SH-SY5Y (cell line): ENCODE measurements around the gene ZIC2.

Experiments
- GATA2 ChIP-seq: IDR thresholded peaks from 2 replicates; pipeline ENCODE4 v1.6.1; 2011; ENCODE audit warnings: mild to moderate bottlenecking, low read depth, low read length
- GATA3 ChIP-seq: IDR thresholded peaks from 2 replicates; pipeline ENCODE4 v1.6.1; 2011; ENCODE audit warnings: low read depth, mild to moderate bottlenecking, low read length, moderate library complexity

GRCh38 chr13:99989276-99990125, 7.9 kb downstream of the ZIC2 start:
- TF ChIP-seq GATA2: no peak
- no peak for TF ChIP-seq GATA3
